HG03378 (cell line): Measurements from ENCODE around the gene GPR39.
A peak's percentile ranks its signal among the peaks of the same experiment; 100 is the strongest.
"Not testable (repeated sequence)": the region's sequence is repeated elsewhere in the genome, so short reads cannot be mapped to it uniquely, and the experiment has no call there.

ENCODE experiments used
- ATAC-seq: cut with Tn5 transposase; IDR thresholded peaks from one replicate; pipeline ENCODE4 v1.9.1; 2021; ENCODE audit warnings: mild to moderate bottlenecking, moderate library complexity; ENCODE audit not compliant: unreplicated experiment

Gene GPR39

GRCh38 chr2:132482821-132483220 is 66.2 kb downstream of the GPR39 start:
- no peak for ATAC-seq

- no peak for ATAC-seq
Measured at GRCh38 chr2:132484144-132484543, 67.5 kb downstream of the GPR39 start.

- ATAC-seq: no peak
Measured at GRCh38 chr2:132488491-132488890, 71.9 kb downstream of the GPR39 start.

- ATAC-seq: no peak
Measured at GRCh38 chr2:132489150-132489549, 72.5 kb downstream of the GPR39 start.

- ATAC-seq: no peak
Measured at GRCh38 chr2:132495881-132496280, 79.3 kb downstream of the GPR39 start.

- ATAC-seq: no peak
Measured at GRCh38 chr2:132496555-132496954, 80.0 kb downstream of the GPR39 start.

GRCh38 chr2:132497591-132497990 is 81.0 kb downstream of the GPR39 start:
- ATAC-seq: no peak

GRCh38 chr2:132503701-132504100 is 87.1 kb downstream of the GPR39 start:
- ATAC-seq: no peak

- no peak for ATAC-seq
Measured at GRCh38 chr2:132515010-132515409, 98.4 kb downstream of the GPR39 start.

GRCh38 chr2:132517386-132517785 is 100.8 kb downstream of the GPR39 start:
- no peak for ATAC-seq

GRCh38 chr2:132518302-132518701 is 101.7 kb downstream of the GPR39 start:
- ATAC-seq: no peak

- ATAC-seq: no peak
Measured at GRCh38 chr2:132519566-132519965, 103.0 kb downstream of the GPR39 start.

- ATAC-seq: no peak
Measured at GRCh38 chr2:132521341-132521740, 104.7 kb downstream of the GPR39 start.

GRCh38 chr2:132522901-132523300 is 106.3 kb downstream of the GPR39 start:
- no peak for ATAC-seq

- ATAC-seq: not testable (repeated sequence)
Measured at GRCh38 chr2:132537061-132537460, 120.5 kb downstream of the GPR39 start.

- no peak for ATAC-seq
Measured at GRCh38 chr2:132538331-132538855, 121.8 kb downstream of the GPR39 start.

GRCh38 chr2:132540166-132540565 is 123.6 kb downstream of the GPR39 start:
- no peak for ATAC-seq

GRCh38 chr2:132542953-132543569 is 126.5 kb downstream of the GPR39 start:
- no peak for ATAC-seq

- ATAC-seq: no peak
Measured at GRCh38 chr2:132544006-132544630, 127.5 kb downstream of the GPR39 start.

- peak; percentile 54 for ATAC-seq
Measured at GRCh38 chr2:132547090-132547687, 130.6 kb downstream of the GPR39 start.

- ATAC-seq: no peak
Measured at GRCh38 chr2:132549935-132550670, 133.5 kb downstream of the GPR39 start.
